GM21825 (cell line): ENCODE results near the gene SLC49A4.

Source experiments
- ATAC-seq: cut with Tn5 transposase; IDR thresholded peaks from one replicate; pipeline ENCODE4 v1.9.1; 2021; ENCODE audit warnings: mild to moderate bottlenecking, moderate library complexity; ENCODE audit not compliant: unreplicated experiment

Gene SLC49A4

GRCh38 chr3:122857019-122857418, 62.1 kb downstream of the SLC49A4 start:
- no peak for ATAC-seq

GRCh38 chr3:122858373-122858772, 63.5 kb downstream of the SLC49A4 start:
- ATAC-seq, result no peak

DNA sequence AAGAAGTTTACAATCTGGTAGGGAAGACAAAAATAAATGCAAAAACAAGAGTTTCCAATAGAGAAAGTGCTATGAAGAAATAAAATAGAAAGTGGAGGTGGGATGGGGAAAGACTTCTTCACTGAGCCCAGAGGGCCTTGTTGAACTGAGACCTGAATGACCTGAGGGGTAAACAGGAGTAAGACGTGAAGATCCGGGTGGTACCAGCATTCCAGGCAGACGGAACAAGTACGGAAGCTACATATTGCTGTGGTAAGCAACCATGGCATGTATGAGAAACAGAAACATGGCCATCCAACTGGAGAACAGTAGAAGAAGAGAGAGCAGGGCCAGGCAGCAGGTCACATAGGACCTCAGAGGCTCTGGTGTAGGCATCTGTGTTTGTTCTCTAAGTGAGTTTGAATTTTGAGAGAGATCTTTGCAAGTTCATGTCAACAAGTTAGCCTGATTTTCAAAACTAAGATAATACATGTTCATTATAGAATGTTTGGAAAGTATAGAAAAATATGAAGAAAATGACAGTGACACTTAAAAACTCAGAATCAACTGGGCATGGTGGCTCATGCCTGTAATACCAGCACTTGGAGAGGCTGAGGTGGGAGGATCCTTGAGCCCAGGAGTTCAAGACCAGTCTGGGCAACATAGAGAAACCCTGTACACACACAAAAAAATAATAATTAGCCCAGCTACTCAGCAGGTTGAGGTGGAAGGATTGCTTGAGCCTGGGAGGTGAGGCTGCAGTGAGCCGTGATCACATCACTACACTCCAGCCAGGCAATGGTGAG, 64.3 kb downstream of the SLC49A4 start:
- no peak for ATAC-seq

DNA sequence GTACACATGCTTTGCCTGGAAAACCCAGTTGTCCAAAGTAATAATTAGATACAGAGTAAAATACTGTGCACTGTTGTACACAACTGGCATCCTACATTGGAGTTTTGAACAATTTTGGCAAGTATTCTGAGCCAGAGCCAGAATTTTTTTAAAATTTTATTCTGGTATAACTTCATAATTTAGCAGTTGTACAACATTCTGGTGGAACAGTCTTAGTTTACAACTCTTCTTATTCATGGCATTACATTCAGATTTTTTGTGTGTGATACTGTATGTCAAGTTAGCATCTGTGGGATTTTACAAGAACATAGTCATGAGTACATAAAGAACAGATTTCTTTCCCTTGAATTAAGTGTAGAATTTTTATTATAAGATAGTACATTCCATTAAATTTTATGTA, 67.5 kb downstream of the SLC49A4 start:
- no peak for ATAC-seq

GRCh38 chr3:122864498-122864897, 69.6 kb downstream of the SLC49A4 start:
- no peak for ATAC-seq

DNA sequence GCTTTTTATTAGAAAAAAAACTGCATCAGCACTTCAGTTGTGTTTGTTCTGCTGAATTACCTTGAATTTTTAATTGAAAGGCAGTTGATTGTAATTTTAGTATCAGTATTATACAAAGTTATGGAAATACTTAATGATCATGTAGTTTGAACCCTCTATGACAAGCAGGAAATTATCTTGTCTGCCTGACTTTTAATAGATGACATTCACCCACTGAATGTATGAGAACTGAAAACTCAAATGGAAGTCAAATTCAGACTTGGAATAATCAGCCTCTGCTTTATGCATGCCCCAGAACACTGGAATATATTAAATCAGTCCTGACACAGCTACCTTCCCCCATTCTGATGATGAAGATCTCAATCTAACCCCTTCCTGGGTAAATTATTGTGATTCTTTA, 73.5 kb downstream of the SLC49A4 start:
- no peak for ATAC-seq

- ATAC-seq, result no peak
These were observed 79.1 kb downstream of the SLC49A4 start for GRCh38 chr3:122873741-122874515.

GRCh38 chr3:122875547-122876127, 80.8 kb downstream of the SLC49A4 start:
- no peak for ATAC-seq

DNA sequence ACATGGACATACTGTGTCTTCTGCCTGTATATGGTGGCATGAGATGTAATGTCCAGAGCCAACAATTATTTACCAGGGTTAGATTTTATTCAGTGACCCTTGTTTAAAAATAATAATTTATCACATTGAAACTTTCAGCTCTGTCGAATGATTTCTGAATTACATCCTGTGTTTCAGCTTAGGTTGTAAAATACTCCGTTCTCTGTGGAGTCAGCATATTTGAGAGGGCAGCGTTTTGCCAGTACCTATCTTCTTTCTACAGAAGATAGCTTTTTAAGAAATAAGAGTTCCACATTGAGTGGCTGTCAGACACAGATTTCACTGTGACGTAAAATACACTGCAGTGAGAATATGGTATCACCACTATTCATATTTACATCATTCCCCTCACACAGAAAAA, 85.3 kb downstream of the SLC49A4 start:
- no peak for ATAC-seq

DNA sequence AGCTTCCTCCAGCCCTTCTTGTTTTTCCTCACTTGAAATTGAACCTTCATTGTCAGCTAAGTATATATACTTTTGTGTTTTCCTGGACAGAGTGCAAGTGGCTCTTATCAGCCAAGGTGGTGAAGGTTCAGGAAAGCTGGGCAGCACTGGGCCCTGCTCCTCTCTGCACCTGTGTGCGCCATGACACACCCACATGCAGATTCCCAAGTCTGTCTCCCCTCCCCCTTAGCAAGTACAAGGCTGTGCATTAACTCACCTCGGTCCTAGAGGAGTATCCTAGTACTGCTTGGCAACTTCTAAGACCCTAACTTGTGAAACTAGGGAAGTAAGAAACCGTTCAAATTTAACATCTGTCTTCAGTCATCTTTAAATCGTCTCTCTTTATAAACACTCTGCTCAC, 85.8 kb downstream of the SLC49A4 start:
- no peak for ATAC-seq

GRCh38 chr3:122882361-122882947, 87.6 kb downstream of the SLC49A4 start:
- ATAC-seq, result no peak

GRCh38 chr3:122886251-122886650, 91.4 kb downstream of the SLC49A4 start:
- ATAC-seq, result no peak

GRCh38 chr3:122886946-122887345, 92.1 kb downstream of the SLC49A4 start:
- ATAC-seq, result no peak

DNA sequence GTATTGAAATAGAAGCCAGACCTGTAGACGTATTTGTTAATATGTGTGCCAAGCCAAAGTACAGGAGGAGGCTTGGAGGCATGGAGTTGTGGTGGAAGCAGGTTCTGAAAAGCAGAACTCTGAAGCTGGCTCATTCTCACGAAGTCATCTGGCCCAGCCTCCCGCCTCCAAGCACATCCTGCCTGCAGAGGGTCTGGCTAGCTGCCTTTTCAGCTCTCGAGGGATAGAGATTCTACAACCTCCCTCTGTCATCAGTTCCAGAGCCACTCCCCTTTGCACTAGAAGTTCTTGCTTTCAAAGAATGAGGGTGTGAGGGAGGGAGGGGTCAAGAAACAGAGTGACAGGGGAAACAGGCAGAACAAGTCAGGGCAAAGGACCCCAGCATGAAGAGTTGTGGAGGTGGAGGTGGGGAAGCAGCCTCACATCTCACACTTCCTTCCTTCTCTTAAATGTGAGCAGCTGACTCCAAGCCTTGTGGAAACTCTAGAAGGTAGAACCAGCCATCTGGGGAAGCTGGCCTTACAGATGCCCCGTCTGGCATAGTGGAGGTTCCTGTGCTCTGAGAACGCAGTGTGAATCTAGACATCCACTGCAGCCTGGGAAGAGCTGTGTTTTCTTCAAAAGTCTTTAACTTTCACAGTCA, 95.3 kb downstream of the SLC49A4 start:
- peak; percentile 46 for ATAC-seq

- no peak for ATAC-seq
These were observed 95.9 kb downstream of the SLC49A4 start for GRCh38 chr3:122890720-122891220.

GRCh38 chr3:122892118-122892960, 97.5 kb downstream of the SLC49A4 start:
- no peak for ATAC-seq

DNA sequence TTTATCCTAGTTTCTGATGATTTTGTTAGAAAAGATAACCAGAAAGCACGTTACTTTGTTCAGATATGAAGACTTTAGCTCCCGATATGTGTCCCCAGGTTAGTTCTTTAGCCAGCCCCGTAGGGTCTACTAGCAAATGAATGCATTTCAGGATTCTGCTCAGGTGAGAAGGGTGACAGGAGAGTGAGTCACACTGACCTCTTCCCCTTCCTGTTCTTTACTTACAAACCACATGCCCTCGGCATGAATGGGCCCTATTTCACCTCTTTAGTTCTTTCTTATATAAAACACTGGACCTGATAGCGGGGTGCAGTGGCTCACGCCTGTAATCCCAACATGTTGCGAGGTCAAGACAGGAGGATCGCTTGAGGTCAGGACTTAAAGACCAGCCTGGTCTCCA, 98.4 kb downstream of the SLC49A4 start:
- peak; percentile 52 for ATAC-seq

GRCh38 chr3:122893754-122894668, 99.1 kb downstream of the SLC49A4 start:
- ATAC-seq, result no peak

GRCh38 chr3:122898298-122898697, 103.4 kb downstream of the SLC49A4 start:
- ATAC-seq, result no peak
